ENCODE data around the gene PITPNC1.
"Not testable (repeated sequence)": the region's sequence is repeated elsewhere in the genome, so short reads cannot be mapped to it uniquely, and the experiment has no call there.

The PITPNC1 gene

GRCh38 chr17:67425571-67426160 lies 48.6 kb downstream of the PITPNC1 start:
- H3K4me1 ChIP-seq = peaks cover 0 to 4% (median 0%) of the 10 kb centered on the region in 4 donors
- H3K9me3 ChIP-seq = no peaks in the 10 kb centered on the region
- no peak for TF ChIP-seq CTCF (IDR thresholded peaks at IDR 0.05)
- no peak for DNase-seq
- no peaks in the 10 kb centered on the region for H3K27me3 ChIP-seq
- no peak overlapping the region for H3K27ac ChIP-seq
- no peaks in the 10 kb centered on the region for H3K36me3 ChIP-seq
- intact Hi-C loops (cut with DNase I; ENCODE audit: low total_unique reads) = no loop called here
- H3K4me3 ChIP-seq = no peak overlapping the region

GRCh38 chr17:67427424-67427823 lies 50.3 kb downstream of the PITPNC1 start:
- intact Hi-C loops (cut with DNase I; ENCODE audit: low total_unique reads) = no loop called here
- Histone ChIP-seq H3K27ac (no peak overlapping the region), H3K27me3 (no peaks in the 10 kb centered on the region), H3K4me3 (no peak overlapping the region), H3K9me3 (no peaks in the 10 kb centered on the region), H3K4me1 (no peaks in the 10 kb centered on the region), H3K36me3 (no peaks in the 10 kb centered on the region)
- no peak for DNase-seq
- TF ChIP-seq CTCF (IDR thresholded peaks at IDR 0.05) = no peak

GRCh38 chr17:67430515-67430914 lies 53.4 kb downstream of the PITPNC1 start:
- DNase-seq; H3K27ac ChIP-seq; H3K36me3 ChIP-seq; intact Hi-C loops (cut with DNase I; ENCODE audit: low total_unique reads); H3K4me3 ChIP-seq; H3K9me3 ChIP-seq; H3K27me3 ChIP-seq; H3K4me1 ChIP-seq: not testable (repeated sequence)

GRCh38 chr17:67431249-67432015 lies 54.4 kb downstream of the PITPNC1 start:
- Histone ChIP-seq H3K9me3 (no peaks in the 10 kb centered on the region), H3K4me1 (no peaks in the 10 kb centered on the region), H3K27me3 (no peaks in the 10 kb centered on the region), H3K36me3 (no peaks in the 10 kb centered on the region), H3K4me3 (no peak overlapping the region), H3K27ac (no peak overlapping the region)
- no peak for DNase-seq
- no peak for TF ChIP-seq CTCF (IDR thresholded peaks at IDR 0.05)
- intact Hi-C loops (cut with DNase I; ENCODE audit: low total_unique reads) = no loop called here

- Histone ChIP-seq H3K36me3 (no peaks in the 10 kb centered on the region), H3K4me3 (no peak overlapping the region), H3K4me1 (no peaks in the 10 kb centered on the region), H3K27ac (no peak overlapping the region), H3K9me3 (no peaks in the 10 kb centered on the region), H3K27me3 (no peaks in the 10 kb centered on the region)
- no peak for DNase-seq
- intact Hi-C loops (cut with DNase I; ENCODE audit: low total_unique reads) = no loop called here
- TF ChIP-seq CTCF (IDR thresholded peaks at IDR 0.05) = no peak
Measured at GRCh38 chr17:67433248-67433924, 56.3 kb downstream of the PITPNC1 start.

GRCh38 chr17:67434061-67434525 lies 57.0 kb downstream of the PITPNC1 start:
- Histone ChIP-seq H3K27me3 (no peaks in the 10 kb centered on the region), H3K4me1 (no peaks in the 10 kb centered on the region), H3K9me3 (no peaks in the 10 kb centered on the region), H3K4me3 (no peak overlapping the region), H3K27ac (no peak overlapping the region), H3K36me3 (no peaks in the 10 kb centered on the region)
- no peak for TF ChIP-seq CTCF (IDR thresholded peaks at IDR 0.05)
- peak; percentile 35 to 67 for DNase-seq
- intact Hi-C loops (cut with DNase I; ENCODE audit: low total_unique reads) = no loop called here
